Vagina (tissue), 2 donors: ENCODE results near the gene A2M. TPM values are rescaled to one million over a fixed set of nuclear protein-coding genes. Genes with fewer than 3 reads are reported as not detected.

ENCODE experiments used
- DNase-seq, 2 donors: peaks; one replicate each; pipeline ENCODE4 v3.0.0-alpha.2; 2017; ENCODE audit errors: extremely low spot score in 2 of 2
- H3K27ac ChIP-seq: fragments of 200-600 bp; sonication (generic); one replicate; pipeline ENCODE4 v1.5.1; 2019
- H3K27me3 ChIP-seq: fragments of 200-600 bp; sonication (generic); one replicate; pipeline ENCODE4 v1.5.1; 2019
- H3K36me3 ChIP-seq, 2 donors: fragments of 200-600 bp; sonication (generic); one replicate each; pipeline ENCODE4 v1.5.1; 2017 to 2019
- H3K4me1 ChIP-seq: fragments of 200-600 bp; sonication (generic); one replicate; pipeline ENCODE4 v1.5.1; 2019
- H3K4me3 ChIP-seq, 2 donors: fragments of 200-600 bp; sonication (generic); 1 replicate in 1 of 2; 2 replicates in 1 of 2; pipeline ENCODE4 v1.5.1; 2016 to 2019
- H3K9me3 ChIP-seq: fragments of 200-600 bp; sonication (generic); one replicate; pipeline ENCODE4 v1.5.1; 2019
- POLR2A ChIP-seq, 2 donors: fragments of 450-650 bp; IDR thresholded peaks; one replicate each; pipeline ENCODE4 v1.6.1; 2017; ENCODE audit warnings: antibody characterized with exemption in 2 of 2, mild to moderate bottlenecking in 2 of 2, moderate library complexity in 2 of 2
- POLR2AphosphoS5 ChIP-seq, 2 donors: sonication (generic); formaldehyde crosslinking; IDR thresholded peaks; one replicate each; pipeline ENCODE4 v1.9.0; 2017; ENCODE audit warnings: antibody characterized with exemption in 2 of 2, mild to moderate bottlenecking in 2 of 2, low read depth in 1 of 2; ENCODE audit not compliant: insufficient read depth in 1 of 2
- intact Hi-C: fragments of 100-400 bp; cut with DNase I; formaldehyde crosslinking; loops from one replicate; pipeline ENCODE4 v1.15.1; 2023
- total RNA-seq: library from RNA; depleted of rRNA; stranded (reverse); fragments of >200 nt; gene quantifications from one replicate; pipeline ENCODE4 v1.2.3, GENCODE V29; 2016
- TF ChIP-seq, protein P1 (sequence below), 3 experiments: fragments of 450-650 bp in 2 of 3; fragments of 200-600 bp in 1 of 3; sonication (generic) in 1 of 3; IDR thresholded peaks; one replicate each; pipeline ENCODE4 v1.5.1; 2017 to 2019; ENCODE audit warnings: antibody characterized with exemption in 3 of 3, mild to moderate bottlenecking in 2 of 3, moderate library complexity in 2 of 3

Gene A2M
- total RNA-seq, 1 donor from 2014 or later, result 274 TPM

DNA sequence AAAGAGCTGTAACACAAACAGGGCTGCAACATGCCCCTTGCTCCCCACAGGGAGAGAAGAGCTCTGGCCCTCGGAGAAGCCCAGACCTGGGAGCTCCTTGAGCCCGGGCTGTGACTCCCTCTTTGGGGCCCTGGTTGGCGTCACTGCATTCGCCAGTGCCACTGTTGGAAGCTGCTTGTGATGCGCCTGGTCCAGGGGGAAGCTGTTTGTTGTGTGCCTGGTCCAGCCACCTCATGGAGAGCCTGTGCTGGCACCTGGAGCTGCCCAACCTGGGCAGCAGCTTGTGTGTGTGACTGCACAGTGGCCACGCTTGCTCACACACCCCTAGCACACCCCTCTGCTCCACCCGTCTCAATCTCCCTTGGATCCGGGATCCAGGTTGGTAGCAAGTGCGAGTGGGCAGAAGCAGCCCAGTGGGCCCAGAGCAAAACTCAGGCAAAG lies 49.5 kb downstream of the A2M start:
- intact Hi-C loops, result no loop called here
- Histone ChIP-seq H3K9me3 (no peaks in the 10 kb centered on the region), H3K36me3 (peaks cover 0 to 6% of the 10 kb centered on the region in 2 donors), H3K4me3 (no peak overlapping the region), H3K27ac (no peak overlapping the region), H3K4me1 (peaks cover 23% of the 10 kb centered on the region), H3K27me3 (no peaks in the 10 kb centered on the region)
- no peak for DNase-seq
- TF ChIP-seq, protein P1, sequence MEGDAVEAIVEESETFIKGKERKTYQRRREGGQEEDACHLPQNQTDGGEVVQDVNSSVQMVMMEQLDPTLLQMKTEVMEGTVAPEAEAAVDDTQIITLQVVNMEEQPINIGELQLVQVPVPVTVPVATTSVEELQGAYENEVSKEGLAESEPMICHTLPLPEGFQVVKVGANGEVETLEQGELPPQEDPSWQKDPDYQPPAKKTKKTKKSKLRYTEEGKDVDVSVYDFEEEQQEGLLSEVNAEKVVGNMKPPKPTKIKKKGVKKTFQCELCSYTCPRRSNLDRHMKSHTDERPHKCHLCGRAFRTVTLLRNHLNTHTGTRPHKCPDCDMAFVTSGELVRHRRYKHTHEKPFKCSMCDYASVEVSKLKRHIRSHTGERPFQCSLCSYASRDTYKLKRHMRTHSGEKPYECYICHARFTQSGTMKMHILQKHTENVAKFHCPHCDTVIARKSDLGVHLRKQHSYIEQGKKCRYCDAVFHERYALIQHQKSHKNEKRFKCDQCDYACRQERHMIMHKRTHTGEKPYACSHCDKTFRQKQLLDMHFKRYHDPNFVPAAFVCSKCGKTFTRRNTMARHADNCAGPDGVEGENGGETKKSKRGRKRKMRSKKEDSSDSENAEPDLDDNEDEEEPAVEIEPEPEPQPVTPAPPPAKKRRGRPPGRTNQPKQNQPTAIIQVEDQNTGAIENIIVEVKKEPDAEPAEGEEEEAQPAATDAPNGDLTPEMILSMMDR (IDR thresholded peaks at IDR 0.05), result no peak
- TF ChIP-seq POLR2A (IDR thresholded peaks at IDR 0.05) (no peak), POLR2AphosphoS5 (IDR thresholded peaks at IDR 0.05; ENCODE audit: insufficient read depth in 1 of 2, low read depth in 1 of 2) (no peak)

DNA sequence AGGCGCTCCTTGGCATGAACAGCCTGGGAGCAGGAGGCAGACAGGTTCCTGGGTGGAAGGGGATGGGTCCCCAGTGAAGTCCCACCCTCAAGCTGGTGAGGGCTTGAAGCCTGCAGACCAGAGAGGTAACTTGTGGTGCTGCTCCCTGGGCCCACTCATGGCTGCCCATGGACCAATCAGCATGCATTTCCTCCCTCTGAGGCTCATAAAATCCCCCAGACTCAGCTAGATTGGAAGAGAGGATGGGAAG lies 50.2 kb downstream of the A2M start:
- intact Hi-C loops, result no loop called here
- H3K27me3 ChIP-seq, result no peaks in the 10 kb centered on the region
- peaks cover 0 to 6% of the 10 kb centered on the region in 2 donors for H3K36me3 ChIP-seq
- no peak for TF ChIP-seq POLR2A (IDR thresholded peaks at IDR 0.05)
- no peak for TF ChIP-seq POLR2AphosphoS5 (IDR thresholded peaks at IDR 0.05; ENCODE audit: insufficient read depth in 1 of 2, low read depth in 1 of 2)
- TF ChIP-seq, protein P1 (IDR thresholded peaks at IDR 0.05), result no peak
- no peak for DNase-seq
- H3K9me3 ChIP-seq, result no peaks in the 10 kb centered on the region
- peaks cover 23% of the 10 kb centered on the region for H3K4me1 ChIP-seq
- H3K4me3 ChIP-seq, result peak overlapping the region; percentile 83 to 92
- peak overlapping the region; percentile 99 for H3K27ac ChIP-seq

DNA sequence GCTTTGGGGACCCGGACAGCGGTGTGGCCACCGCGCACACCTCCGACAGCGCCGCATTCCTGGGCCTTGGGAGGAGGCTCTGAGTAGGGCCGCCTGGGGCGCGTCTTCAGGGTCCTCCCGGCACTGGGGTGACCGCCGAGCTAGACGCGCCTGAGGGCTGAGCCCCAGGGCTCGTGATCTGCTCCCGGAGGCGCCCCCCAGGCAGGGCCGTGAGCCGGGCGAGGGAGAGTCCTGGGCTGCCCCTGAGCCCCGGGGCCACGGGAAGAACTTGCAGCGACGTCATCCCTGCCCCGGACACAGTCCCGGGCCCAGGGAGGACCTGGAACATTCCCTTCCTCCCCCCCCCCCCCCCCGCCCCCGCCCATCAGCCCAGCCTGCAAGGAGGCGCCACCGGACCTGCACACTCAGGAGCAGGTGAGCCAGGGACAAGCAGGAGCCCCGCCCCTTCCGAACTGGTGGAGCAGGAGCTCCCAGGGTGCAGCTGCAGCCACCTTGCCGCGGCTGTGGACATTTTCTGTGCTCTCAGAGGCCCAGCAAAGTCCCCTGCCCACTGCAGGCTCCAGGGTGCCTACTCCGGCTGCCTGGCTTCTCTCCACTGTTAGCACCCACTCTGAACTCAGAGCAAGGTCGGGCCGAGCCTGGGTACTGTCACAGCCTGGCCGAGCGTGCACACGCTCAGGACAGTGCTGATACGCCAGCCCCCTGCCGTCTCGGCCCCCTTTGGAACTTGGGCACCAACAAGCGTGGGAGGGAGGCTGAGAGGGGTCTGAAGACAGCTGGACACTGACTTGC lies 50.7 kb downstream of the A2M start:
- TF ChIP-seq POLR2A (IDR thresholded peaks at IDR 0.05) (peak in 1 of 2 donors; percentile 78), POLR2AphosphoS5 (IDR thresholded peaks at IDR 0.05; ENCODE audit: insufficient read depth in 1 of 2, low read depth in 1 of 2) (peak in 1 of 2 donors; percentile 94)
- TF ChIP-seq, protein P1 (IDR thresholded peaks at IDR 0.05), result no peak
- intact Hi-C loops, result no loop called here
- peak in 1 of 2 donors; percentile 95 for DNase-seq
- no peaks in the 10 kb centered on the region for H3K9me3 ChIP-seq
- H3K27me3 ChIP-seq, result no peaks in the 10 kb centered on the region
- H3K36me3 ChIP-seq, result peaks cover 0 to 6% of the 10 kb centered on the region in 2 donors
- peak overlapping the region; percentile 83 to 92 for H3K4me3 ChIP-seq
- H3K4me1 ChIP-seq, result peaks cover 23% of the 10 kb centered on the region
- H3K27ac ChIP-seq, result peak overlapping the region; percentile 99

DNA sequence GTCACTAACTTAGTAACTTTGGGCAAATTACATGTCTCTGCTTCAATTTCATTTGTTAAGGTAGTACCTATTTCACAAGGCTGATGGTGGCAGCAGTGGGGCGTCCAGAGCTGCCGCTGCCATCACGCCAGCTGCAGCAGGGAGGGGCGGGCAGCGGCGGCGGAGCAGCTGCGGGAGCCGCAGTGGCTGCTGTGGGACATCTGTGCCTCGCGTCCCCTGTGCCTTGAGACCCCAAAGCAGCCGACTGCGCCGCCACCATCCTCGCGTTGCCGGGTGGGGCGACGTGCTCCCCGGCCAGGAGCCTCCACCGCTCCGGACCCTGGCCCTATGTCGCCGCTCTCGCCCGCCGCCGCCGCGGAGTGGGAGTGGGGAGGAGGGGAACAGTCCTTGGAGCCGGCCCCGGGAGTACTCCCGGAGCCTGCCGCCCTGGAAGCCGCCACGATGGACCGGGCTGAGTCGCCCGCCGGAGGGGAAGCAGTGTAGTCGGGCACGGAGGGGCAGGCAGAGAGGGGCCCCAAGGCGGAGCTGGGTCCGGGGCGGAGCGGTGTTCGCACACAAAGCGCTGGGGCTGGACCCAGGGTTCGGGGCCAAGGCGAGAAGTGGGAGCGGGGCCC lies 51.4 kb downstream of the A2M start:
- Histone ChIP-seq H3K4me3 (peak overlapping the region; percentile 83 to 92), H3K27ac (peak overlapping the region; percentile 99), H3K36me3 (peaks cover 0 to 2% of the 10 kb centered on the region in 2 donors), H3K4me1 (peaks cover 23% of the 10 kb centered on the region), H3K27me3 (no peaks in the 10 kb centered on the region), H3K9me3 (no peaks in the 10 kb centered on the region)
- intact Hi-C loops, result no loop called here
- no peak for DNase-seq
- TF ChIP-seq, protein P1 (IDR thresholded peaks at IDR 0.05), result peak in 1 of 3 experiments; percentile 25
- TF ChIP-seq POLR2A (IDR thresholded peaks at IDR 0.05) (peak in 1 of 2 donors; percentile 16), POLR2AphosphoS5 (IDR thresholded peaks at IDR 0.05; ENCODE audit: insufficient read depth in 1 of 2, low read depth in 1 of 2) (peak in 1 of 2 donors; percentile 68)

DNA sequence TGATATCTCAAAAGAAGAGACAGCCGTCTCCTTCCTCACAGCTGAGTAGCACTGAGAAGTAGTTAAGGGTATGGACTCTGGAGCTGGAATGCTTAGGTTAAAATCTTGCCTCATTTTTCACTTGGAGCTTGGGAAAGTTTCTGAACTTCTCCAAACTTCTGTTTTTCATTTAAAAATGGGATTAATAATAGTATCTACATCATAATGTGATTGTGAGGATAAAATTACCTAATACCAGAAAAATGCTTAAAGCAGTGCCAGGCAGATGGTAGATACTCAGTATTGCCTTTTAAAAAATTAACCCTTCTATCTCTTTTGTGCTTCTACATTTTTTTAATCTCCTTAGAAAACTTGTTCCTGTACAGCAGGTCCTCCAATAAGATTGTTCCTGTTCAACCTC lies 63.1 kb downstream of the A2M start:
- H3K9me3 ChIP-seq, result no peaks in the 10 kb centered on the region
- peaks cover 19% of the 10 kb centered on the region for H3K4me1 ChIP-seq
- H3K36me3 ChIP-seq, result no peaks in the 10 kb centered on the region
- H3K27ac ChIP-seq, result peak overlapping the region; percentile 15
- TF ChIP-seq POLR2AphosphoS5 (IDR thresholded peaks at IDR 0.05; ENCODE audit: insufficient read depth in 1 of 2, low read depth in 1 of 2) (no peak), POLR2A (IDR thresholded peaks at IDR 0.05) (no peak)
- H3K4me3 ChIP-seq, result no peak overlapping the region
- intact Hi-C loops, result no loop called here
- no peaks in the 10 kb centered on the region for H3K27me3 ChIP-seq
- no peak for DNase-seq
